Neural progenitor cell (in vitro differentiated cells): ENCODE measurements around the gene SLC36A1.

Experiments
- CTCF ChIP-seq: fragments of 200-600 bp; sonication (generic); IDR thresholded peaks from 2 replicates; pipeline ENCODE4 v1.5.1; 2017; ENCODE audit warnings: antibody characterized with exemption, mild to moderate bottlenecking
- EZH2 ChIP-seq: fragments of 200-600 bp; sonication (generic); IDR thresholded peaks from 2 replicates; pipeline ENCODE4 v1.6.1; 2017; ENCODE audit warnings: antibody characterized with exemption, mild to moderate bottlenecking, moderate library complexity

GRCh38 chr5:151417712-151418111 is 29.7 kb upstream of the SLC36A1 start:
- TF ChIP-seq CTCF (no peak), EZH2 (no peak)
